Activated T-cell treated with anti-CD3 and anti-CD28 coated beads, Interleukin-2, amount 50 U/mL, for 4 hours (primary cell): Measurements from ENCODE around the gene RANGAP1. TPM values are rescaled to one million over a fixed set of nuclear protein-coding genes. Genes with fewer than 3 reads are reported as not detected.
A peak's percentile ranks its signal among the peaks of the same experiment; 100 is the strongest.

Experiments used
- ATAC-seq, 2 donors: fragments of 200-7000 bp; cut with Tn5 transposase; one replicate each; pipeline ENCODE4 v1.10.0; 2021
- DNase-seq: peaks from one replicate; pipeline ENCODE4 v3.0.0-alpha.2; 2020
- H3K27me3 Mint-ChIP-seq: one replicate; pipeline ENCODE4 v1.8.0; 2021; ENCODE audit warnings: low read depth, mixed read lengths
- H3K36me3 Mint-ChIP-seq: one replicate; pipeline ENCODE4 v1.8.0; 2022; ENCODE audit warnings: mixed read lengths; ENCODE audit not compliant: insufficient read depth
- H3K4me1 Mint-ChIP-seq: one replicate; pipeline ENCODE4 v1.8.0; 2021; ENCODE audit warnings: low read depth, mixed read lengths
- H3K4me3 Mint-ChIP-seq: one replicate; pipeline ENCODE4 v1.8.0; 2021; ENCODE audit warnings: mild to moderate bottlenecking, moderate library complexity, mixed read lengths
- H3K9me3 Mint-ChIP-seq: one replicate; pipeline ENCODE4 v1.8.0; 2021; ENCODE audit warnings: mixed read lengths
- total RNA-seq, 3 donors: library from RNA; stranded (reverse); gene quantifications; one replicate each; pipeline ENCODE4 v1.2.1, GENCODE V29; 2021

The RANGAP1 gene
- total RNA-seq, 3 donors from 2014 or later, result 191 to 205 (median 192) TPM

GRCh38 chr22:41226723-41227655 lies 59.0 kb downstream of the RANGAP1 start:
- Mint-ChIP-seq H3K27me3 (no peaks in the 10 kb centered on the region), H3K36me3 (peaks cover 15% of the 10 kb centered on the region), H3K4me1 (no peaks in the 10 kb centered on the region), H3K4me3 (no peak overlapping the region), H3K9me3 (no peaks in the 10 kb centered on the region)
- ATAC-seq (no peak), DNase-seq (no peak)

- DNase-seq, result no peak
- Mint-ChIP-seq H3K9me3 (no peaks in the 10 kb centered on the region), H3K4me1 (peaks cover 2% of the 10 kb centered on the region), H3K36me3 (peaks cover 26% of the 10 kb centered on the region), H3K27me3 (no peaks in the 10 kb centered on the region), H3K4me3 (no peak overlapping the region)
- no peak for ATAC-seq
Measured at GRCh38 chr22:41223535-41223934, 62.5 kb downstream of the RANGAP1 start.

DNA sequence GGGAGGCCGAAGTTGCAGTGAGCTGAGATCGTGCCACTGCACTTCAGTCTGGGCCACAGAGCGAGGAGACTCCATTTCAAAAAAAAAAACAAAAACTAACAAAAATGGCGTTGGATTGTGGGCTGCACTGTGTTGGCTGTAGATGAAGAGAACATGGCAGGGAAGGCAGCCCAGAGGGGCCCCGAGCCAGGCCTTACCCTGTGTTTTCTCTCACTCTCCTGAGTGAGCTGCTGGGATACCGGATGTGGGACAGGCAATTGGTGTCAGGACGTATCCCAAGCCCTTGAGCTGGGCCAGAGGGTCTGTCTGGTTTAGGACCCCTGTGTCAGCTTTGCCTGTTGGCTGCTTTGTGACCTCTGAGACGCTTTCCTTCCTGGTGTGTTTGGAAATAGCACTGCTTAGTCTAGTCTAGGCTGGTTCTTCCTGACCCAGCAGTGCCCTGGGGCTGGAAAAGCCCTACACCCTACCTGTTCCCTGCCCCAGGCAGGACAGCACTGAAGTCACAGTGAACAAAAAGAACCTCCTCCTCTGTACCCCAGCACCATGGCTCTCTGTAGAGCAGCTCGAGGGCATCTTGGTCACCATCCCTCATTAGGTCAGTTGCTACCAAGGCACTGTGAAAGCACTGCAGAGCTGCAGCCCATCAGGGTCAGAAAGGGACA lies 63.0 kb downstream of the RANGAP1 start:
- Mint-ChIP-seq H3K36me3 (peaks cover 26% of the 10 kb centered on the region), H3K4me3 (no peak overlapping the region), H3K4me1 (peaks cover 4% of the 10 kb centered on the region), H3K9me3 (no peaks in the 10 kb centered on the region), H3K27me3 (no peaks in the 10 kb centered on the region)
- ATAC-seq (no peak), DNase-seq (no peak)

GRCh38 chr22:41217553-41218157 lies 68.3 kb downstream of the RANGAP1 start:
- no peaks in the 10 kb centered on the region for H3K27me3 Mint-ChIP-seq
- peaks cover 23% of the 10 kb centered on the region for H3K4me1 Mint-ChIP-seq
- peak; percentile 89 to 96 for ATAC-seq
- H3K9me3 Mint-ChIP-seq, result no peaks in the 10 kb centered on the region
- peaks cover 31% of the 10 kb centered on the region for H3K36me3 Mint-ChIP-seq
- H3K4me3 Mint-ChIP-seq, result peak overlapping the region; percentile 42
- DNase-seq, result no peak

DNA sequence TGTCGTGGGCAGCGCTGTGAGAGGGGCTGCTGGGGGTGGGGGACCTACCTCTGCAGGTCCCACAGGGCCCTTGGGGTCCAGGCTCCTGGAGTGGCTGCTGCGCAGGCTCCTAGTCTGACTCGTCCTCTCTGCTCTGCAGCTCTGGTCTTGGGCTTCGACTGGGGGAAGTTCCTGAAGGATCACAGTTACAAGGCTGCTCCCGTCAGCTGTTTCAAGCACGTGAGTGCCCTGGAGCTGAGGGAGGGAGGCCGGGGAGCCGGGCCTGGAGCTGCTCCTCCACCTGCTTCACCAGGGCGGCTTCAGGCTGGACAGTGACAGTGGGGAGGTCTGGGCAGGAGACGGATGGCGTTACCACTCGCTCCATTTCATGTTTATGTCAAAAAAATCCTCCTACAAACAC lies 69.0 kb downstream of the RANGAP1 start:
- H3K4me1 Mint-ChIP-seq, result peaks cover 23% of the 10 kb centered on the region
- DNase-seq (no peak), ATAC-seq (no peak)
- peaks cover 31% of the 10 kb centered on the region for H3K36me3 Mint-ChIP-seq
- H3K4me3 Mint-ChIP-seq, result no peak overlapping the region
- no peaks in the 10 kb centered on the region for H3K9me3 Mint-ChIP-seq
- H3K27me3 Mint-ChIP-seq, result no peaks in the 10 kb centered on the region

DNA sequence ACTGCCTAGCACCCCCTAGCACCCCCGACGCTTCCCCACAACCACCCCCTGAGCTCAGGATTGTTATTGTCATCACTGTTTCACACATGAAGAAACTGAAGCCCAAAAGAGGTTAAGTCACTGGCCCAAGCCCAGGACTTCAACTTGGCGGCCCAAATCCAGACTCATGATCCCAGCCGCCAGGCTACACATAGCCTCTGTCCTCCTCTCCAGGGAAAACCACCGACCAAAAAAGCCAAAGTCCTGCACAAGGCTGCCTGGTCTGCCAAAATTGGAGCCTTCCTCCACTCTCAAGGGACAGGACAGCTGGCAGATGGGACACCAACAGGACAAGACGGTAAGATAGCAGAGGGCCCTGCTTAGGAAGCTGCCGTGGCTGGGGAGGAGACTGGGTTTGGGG lies 70.1 kb downstream of the RANGAP1 start:
- no peaks in the 10 kb centered on the region for H3K27me3 Mint-ChIP-seq
- peaks cover 25% of the 10 kb centered on the region for H3K36me3 Mint-ChIP-seq
- H3K4me3 Mint-ChIP-seq, result no peak overlapping the region
- ATAC-seq (no peak), DNase-seq (no peak)
- H3K9me3 Mint-ChIP-seq, result no peaks in the 10 kb centered on the region
- H3K4me1 Mint-ChIP-seq, result peaks cover 23% of the 10 kb centered on the region

DNA sequence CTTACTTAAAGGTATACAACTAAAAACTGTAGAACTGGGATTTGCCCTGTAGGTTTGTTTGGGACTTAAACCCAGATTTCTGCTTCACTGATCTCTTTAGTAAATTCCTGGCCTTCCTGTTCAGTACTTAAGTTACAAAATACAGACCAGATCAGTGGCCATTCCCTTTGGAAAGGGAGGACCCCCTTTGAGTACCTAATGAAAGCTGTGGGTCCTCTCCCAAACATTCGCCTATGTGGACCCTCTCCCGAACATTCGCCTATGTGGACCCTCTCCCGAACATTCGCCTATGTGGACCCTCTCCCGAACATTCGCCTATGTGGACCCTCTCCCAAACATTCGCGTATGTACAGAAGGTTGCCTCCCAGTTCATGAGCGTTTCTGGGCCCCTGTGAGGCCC lies 70.6 kb downstream of the RANGAP1 start:
- Mint-ChIP-seq H3K9me3 (no peaks in the 10 kb centered on the region), H3K4me3 (no peak overlapping the region), H3K4me1 (peaks cover 23% of the 10 kb centered on the region), H3K36me3 (peaks cover 24% of the 10 kb centered on the region), H3K27me3 (no peaks in the 10 kb centered on the region)
- DNase-seq, result no peak
- ATAC-seq, result no peak

DNA sequence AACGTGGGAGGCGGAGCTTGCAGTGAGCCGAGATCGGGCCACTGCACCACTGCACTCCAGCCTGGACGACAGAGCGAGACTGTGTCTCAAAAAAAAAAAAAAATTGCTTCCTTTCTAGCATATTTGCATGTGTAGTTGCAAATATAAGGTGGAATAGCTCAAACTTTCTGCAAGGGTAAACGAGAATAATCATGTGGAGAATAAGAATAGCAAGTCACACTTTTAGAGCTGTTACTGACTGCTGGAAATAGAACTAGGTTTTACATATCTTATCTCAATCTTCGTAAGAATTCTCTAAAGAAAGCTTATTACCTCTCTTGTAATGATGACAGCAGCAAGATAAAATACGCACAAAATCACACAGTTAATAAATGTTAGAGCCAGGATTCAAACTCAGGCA lies 79.3 kb downstream of the RANGAP1 start:
- H3K9me3 Mint-ChIP-seq, result no peaks in the 10 kb centered on the region
- H3K27me3 Mint-ChIP-seq, result peaks cover 7% of the 10 kb centered on the region
- peaks cover 28% of the 10 kb centered on the region for H3K4me1 Mint-ChIP-seq

GRCh38 chr22:41204992-41205900 lies 80.7 kb downstream of the RANGAP1 start, which contains the start of gene L3MBTL2:
Gene L3MBTL2, plus strand, starts transcription at chr22:41205312. Its CDS starts 51 bp downstream, at chr22:41205363.
- Mint-ChIP-seq H3K4me3 (peak within 1 kb of the TSS; percentile 95), H3K4me1 (peaks cover 28% of the 10 kb centered on the region), H3K27me3 (peaks cover 10% of the 10 kb centered on the region), H3K36me3 (peaks cover 9% of the 10 kb centered on the region), H3K9me3 (no peaks in the 10 kb centered on the region)
- ATAC-seq, result peak; percentile 100
- peak; percentile 98 for DNase-seq

More for the DNA sequence above, 79.3 kb downstream of the RANGAP1 start:
- H3K36me3 Mint-ChIP-seq, result peaks cover 11% of the 10 kb centered on the region
- no peak for DNase-seq
- ATAC-seq, result no peak
- peak overlapping the region; percentile 57 for H3K4me3 Mint-ChIP-seq

DNA sequence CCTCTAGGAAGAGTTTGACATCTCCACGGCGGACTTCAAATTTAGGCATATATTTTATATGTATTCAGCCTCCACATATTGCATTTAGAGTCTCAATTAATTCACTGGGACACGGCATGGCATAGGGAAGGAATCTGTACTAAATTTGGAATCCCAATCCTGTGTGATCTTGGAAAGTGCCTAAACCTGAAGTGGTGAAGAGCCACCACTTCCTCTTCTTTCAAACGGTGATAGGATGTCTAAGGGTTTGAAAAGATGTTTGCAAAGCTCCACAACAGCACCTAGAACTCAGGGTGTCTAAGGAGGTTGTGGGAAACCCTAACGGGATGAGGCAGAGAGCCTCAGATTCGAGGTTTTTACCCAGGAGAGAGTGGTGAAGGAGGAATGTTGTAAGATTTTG lies 81.9 kb downstream of the RANGAP1 start:
- ATAC-seq (no peak), DNase-seq (no peak)
- Mint-ChIP-seq H3K27me3 (peaks cover 13% of the 10 kb centered on the region), H3K4me3 (peak overlapping the region; percentile 41), H3K9me3 (no peaks in the 10 kb centered on the region), H3K36me3 (peaks cover 4% of the 10 kb centered on the region), H3K4me1 (peaks cover 29% of the 10 kb centered on the region)

DNA sequence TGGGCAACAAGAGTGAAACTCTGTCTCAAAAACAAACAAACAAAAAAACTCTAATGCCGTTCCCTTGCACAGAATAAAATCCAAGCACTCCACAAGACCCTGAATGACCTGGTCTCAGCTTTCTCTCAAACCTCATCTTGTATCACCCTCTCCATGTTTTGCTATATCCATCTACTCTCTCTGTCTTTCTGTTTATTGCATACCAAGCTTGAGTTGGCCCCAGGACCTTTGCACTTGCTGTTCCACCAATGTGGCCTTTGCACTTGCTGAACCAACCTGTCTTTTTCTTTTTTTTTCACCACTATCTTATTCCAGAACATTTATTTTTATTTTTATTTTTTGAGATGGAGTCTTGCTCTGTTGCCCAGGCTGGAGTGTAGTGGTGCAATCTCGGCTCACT lies 82.9 kb downstream of the RANGAP1 start:
- peaks cover 13% of the 10 kb centered on the region for H3K27me3 Mint-ChIP-seq
- no peaks in the 10 kb centered on the region for H3K36me3 Mint-ChIP-seq
- ATAC-seq (no peak), DNase-seq (no peak)
- peaks cover 32% of the 10 kb centered on the region for H3K4me1 Mint-ChIP-seq
- no peak overlapping the region for H3K4me3 Mint-ChIP-seq
- no peaks in the 10 kb centered on the region for H3K9me3 Mint-ChIP-seq

DNA sequence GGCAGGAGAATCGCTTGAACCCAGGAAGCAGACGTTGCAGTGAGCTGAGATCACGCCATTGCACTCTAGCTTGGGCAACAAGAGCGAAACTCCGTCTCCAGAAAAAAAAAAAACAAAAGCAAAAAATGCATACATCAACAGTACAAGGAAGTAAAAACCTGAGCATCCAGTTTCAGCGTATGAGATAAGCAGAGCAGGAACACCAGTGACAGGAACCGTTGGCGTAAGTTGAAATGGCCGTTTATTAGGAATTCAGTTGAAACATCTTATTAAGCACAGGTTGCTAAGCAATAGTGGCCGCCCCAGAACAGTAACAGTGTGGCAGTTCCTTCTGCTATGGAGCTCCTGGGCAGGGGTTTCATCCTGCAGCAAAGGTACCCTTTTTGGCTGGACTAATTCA lies 84.8 kb downstream of the RANGAP1 start:
- Mint-ChIP-seq H3K4me1 (peaks cover 23% of the 10 kb centered on the region), H3K27me3 (peaks cover 13% of the 10 kb centered on the region), H3K9me3 (no peaks in the 10 kb centered on the region), H3K36me3 (no peaks in the 10 kb centered on the region), H3K4me3 (no peak overlapping the region)
- ATAC-seq (no peak), DNase-seq (no peak)

GRCh38 chr22:41198027-41198580 lies 87.9 kb downstream of the RANGAP1 start:
- peak; percentile 44 to 51 for ATAC-seq
- H3K4me3 Mint-ChIP-seq, result peak overlapping the region; percentile 85
- peaks cover 11% of the 10 kb centered on the region for H3K4me1 Mint-ChIP-seq
- peak; percentile 44 for DNase-seq
- H3K27me3 Mint-ChIP-seq, result peaks cover 6% of the 10 kb centered on the region
- H3K36me3 Mint-ChIP-seq, result no peaks in the 10 kb centered on the region
- no peaks in the 10 kb centered on the region for H3K9me3 Mint-ChIP-seq
